Glutamatergic neuron (in vitro differentiated cells): ENCODE results near the gene ATL1. TPM values are rescaled to one million over a fixed set of nuclear protein-coding genes. Genes with fewer than 3 reads are reported as not detected.

ENCODE experiments used
- DNase-seq: peaks from one replicate; pipeline ENCODE4 v3.0.0; 2022
- H3K27ac Mint-ChIP-seq: one replicate; pipeline ENCODE4 v1.8.0; 2020; ENCODE audit warnings: mild to moderate bottlenecking, mixed read lengths, inconsistent platforms; ENCODE audit not compliant: unreplicated experiment
- H3K27me3 Mint-ChIP-seq: one replicate; pipeline ENCODE4 v1.8.0; 2020; ENCODE audit warnings: mild to moderate bottlenecking, moderate library complexity, mixed read lengths, inconsistent platforms; ENCODE audit not compliant: unreplicated experiment
- H3K36me3 Mint-ChIP-seq: one replicate; pipeline ENCODE4 v1.8.0; 2020; ENCODE audit warnings: mild to moderate bottlenecking, mixed read lengths, inconsistent platforms; ENCODE audit not compliant: unreplicated experiment
- H3K4me1 Mint-ChIP-seq: one replicate; pipeline ENCODE4 v1.8.0; 2020; ENCODE audit warnings: mild to moderate bottlenecking, low read depth, mixed read lengths, inconsistent platforms; ENCODE audit not compliant: unreplicated experiment
- H3K4me3 Mint-ChIP-seq: one replicate; pipeline ENCODE4 v1.8.0; 2020; ENCODE audit warnings: mild to moderate bottlenecking, mixed read lengths, inconsistent platforms; ENCODE audit not compliant: unreplicated experiment
- H3K9me3 Mint-ChIP-seq: one replicate; pipeline ENCODE4 v1.8.0; 2020; ENCODE audit warnings: mild to moderate bottlenecking, moderate library complexity, mixed read lengths, inconsistent platforms; ENCODE audit not compliant: unreplicated experiment
- total RNA-seq: library from RNA; stranded (reverse); fragmentation: NEBNext Ultra II Directional; extraction: Animal tissue kit (Norgen Biotek cat#: 25700); gene quantifications from one replicate; pipeline ENCODE4 v1.2.1, GENCODE V29; 2021; ENCODE audit not compliant: unreplicated experiment
- TF ChIP-seq, protein P1 (sequence below): fragments of 200-600 bp; sonication (generic); IDR thresholded peaks from one replicate; pipeline ENCODE4 v1.5.0; 2021; ENCODE audit not compliant: partially characterized antibody, unreplicated experiment

Gene ATL1
- total RNA-seq, 1 donor from 2014 or later = 44.0 TPM

DNA sequence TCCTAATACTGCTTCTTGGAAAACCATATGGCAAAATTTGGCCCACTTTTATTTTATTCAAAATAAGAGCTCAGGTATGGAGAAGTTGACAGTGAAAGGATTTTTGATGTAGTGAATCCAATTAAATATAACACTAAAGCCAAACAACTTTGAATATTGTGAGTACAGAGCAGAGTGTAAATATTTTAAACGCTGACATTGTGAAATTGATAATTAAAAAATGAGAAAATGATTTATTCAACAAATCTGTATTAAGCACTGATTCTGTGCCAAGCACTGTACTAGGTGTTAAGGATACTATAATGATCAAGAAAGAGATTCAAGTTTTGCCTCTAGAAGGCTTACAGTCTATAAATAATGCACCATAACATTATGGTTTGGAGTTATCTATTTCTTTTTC lies 50.5 kb downstream of the ATL1 start:
- no peak for DNase-seq
- Mint-ChIP-seq H3K4me3 (no peak overlapping the region), H3K36me3 (no peaks in the 10 kb centered on the region), H3K4me1 (peaks cover 4% of the 10 kb centered on the region), H3K27me3 (no peaks in the 10 kb centered on the region), H3K27ac (no peak overlapping the region), H3K9me3 (peaks cover 2% of the 10 kb centered on the region)
- TF ChIP-seq, protein P1, sequence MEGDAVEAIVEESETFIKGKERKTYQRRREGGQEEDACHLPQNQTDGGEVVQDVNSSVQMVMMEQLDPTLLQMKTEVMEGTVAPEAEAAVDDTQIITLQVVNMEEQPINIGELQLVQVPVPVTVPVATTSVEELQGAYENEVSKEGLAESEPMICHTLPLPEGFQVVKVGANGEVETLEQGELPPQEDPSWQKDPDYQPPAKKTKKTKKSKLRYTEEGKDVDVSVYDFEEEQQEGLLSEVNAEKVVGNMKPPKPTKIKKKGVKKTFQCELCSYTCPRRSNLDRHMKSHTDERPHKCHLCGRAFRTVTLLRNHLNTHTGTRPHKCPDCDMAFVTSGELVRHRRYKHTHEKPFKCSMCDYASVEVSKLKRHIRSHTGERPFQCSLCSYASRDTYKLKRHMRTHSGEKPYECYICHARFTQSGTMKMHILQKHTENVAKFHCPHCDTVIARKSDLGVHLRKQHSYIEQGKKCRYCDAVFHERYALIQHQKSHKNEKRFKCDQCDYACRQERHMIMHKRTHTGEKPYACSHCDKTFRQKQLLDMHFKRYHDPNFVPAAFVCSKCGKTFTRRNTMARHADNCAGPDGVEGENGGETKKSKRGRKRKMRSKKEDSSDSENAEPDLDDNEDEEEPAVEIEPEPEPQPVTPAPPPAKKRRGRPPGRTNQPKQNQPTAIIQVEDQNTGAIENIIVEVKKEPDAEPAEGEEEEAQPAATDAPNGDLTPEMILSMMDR = no peak

DNA sequence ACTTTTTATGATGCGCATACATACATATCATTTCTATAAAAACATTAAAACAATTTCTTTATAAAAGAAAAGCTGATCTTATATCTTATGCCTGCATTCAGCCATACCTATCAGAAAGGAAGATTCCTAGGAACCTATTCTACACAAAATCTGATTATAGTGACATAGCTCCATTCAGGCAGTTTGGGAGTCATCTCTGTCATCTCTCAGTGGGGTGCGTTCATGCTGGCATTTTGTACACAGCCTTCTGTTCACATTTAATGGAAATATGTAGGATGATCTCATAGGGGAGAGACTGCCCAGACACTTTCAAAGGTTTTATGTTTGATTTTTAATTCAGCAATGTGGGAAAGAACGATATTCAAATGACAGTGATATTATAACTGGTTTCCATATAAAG lies 52.9 kb downstream of the ATL1 start:
- Mint-ChIP-seq H3K9me3 (peaks cover 2% of the 10 kb centered on the region), H3K36me3 (no peaks in the 10 kb centered on the region), H3K27ac (no peak overlapping the region), H3K27me3 (no peaks in the 10 kb centered on the region), H3K4me1 (peaks cover 4% of the 10 kb centered on the region), H3K4me3 (no peak overlapping the region)
- TF ChIP-seq, protein P1 = no peak
- DNase-seq = no peak

DNA sequence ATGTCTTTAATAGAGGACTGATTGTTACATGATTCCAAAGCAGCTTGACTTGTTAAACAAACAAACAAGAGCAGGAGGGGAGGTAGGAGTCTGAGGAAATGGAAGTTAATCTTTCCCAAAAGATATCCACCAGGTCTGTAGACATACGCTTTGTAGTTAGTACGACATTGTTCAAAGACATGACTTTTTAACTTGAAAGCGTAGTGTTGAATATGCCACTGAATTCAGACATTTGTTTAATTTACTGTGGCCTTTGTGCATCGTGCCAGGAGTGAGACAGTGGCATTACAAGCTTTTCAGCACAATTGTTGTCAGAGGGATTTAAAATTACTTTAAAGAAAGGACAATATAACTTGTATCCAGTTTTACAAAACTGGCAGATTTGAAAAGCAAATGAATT lies 55.1 kb downstream of the ATL1 start:
- H3K27ac Mint-ChIP-seq = no peak overlapping the region

DNA sequence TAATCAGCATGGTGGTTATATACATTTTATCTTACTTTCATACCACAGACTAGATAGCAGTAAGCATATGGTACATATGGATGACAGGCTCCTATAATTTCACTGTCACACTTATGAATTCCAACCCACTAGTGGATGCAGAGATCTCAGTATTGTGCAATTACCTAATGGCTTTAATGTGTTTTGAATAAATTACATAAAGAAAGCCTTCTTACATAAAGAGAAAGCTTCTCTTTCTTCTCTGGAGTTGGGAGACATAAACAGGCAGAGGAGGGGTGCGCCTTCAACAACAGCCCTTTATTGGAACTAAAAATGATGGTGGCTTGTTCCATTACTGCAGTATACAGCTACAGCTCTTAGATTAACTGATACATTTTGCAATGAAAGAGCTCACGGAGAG lies 55.6 kb downstream of the ATL1 start:
- DNase-seq = no peak
- peak overlapping the region; percentile 12 for H3K27ac Mint-ChIP-seq
- peaks cover 4% of the 10 kb centered on the region for H3K4me1 Mint-ChIP-seq
- no peak overlapping the region for H3K4me3 Mint-ChIP-seq
- TF ChIP-seq, protein P1 = no peak
- H3K36me3 Mint-ChIP-seq = no peaks in the 10 kb centered on the region
- peaks cover 2% of the 10 kb centered on the region for H3K9me3 Mint-ChIP-seq
- no peaks in the 10 kb centered on the region for H3K27me3 Mint-ChIP-seq

More for the DNA sequence above, 55.1 kb downstream of the ATL1 start:
- TF ChIP-seq, protein P1 = no peak
- no peaks in the 10 kb centered on the region for H3K36me3 Mint-ChIP-seq
- no peak overlapping the region for H3K4me3 Mint-ChIP-seq
- no peaks in the 10 kb centered on the region for H3K27me3 Mint-ChIP-seq
- H3K4me1 Mint-ChIP-seq = peaks cover 4% of the 10 kb centered on the region
- no peak for DNase-seq
- H3K9me3 Mint-ChIP-seq = peaks cover 2% of the 10 kb centered on the region

DNA sequence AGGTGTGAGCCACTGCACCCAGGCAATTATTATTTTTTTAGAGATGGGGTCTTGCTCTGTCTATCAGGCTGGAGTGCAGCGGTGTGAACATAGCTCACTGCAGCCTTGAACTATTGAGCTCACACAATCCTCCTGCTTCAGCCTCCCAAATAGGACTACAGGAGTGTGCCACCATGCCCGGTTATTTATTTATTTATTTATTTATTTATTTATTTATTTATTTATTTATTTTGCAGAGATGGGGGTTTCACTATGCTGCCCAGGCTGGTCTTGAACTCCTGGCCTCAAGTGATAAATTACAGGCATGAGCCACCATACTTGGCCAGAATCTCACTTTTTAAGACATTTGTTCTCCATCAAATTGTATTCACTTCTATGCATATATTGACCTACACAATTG lies 56.3 kb downstream of the ATL1 start:
- Mint-ChIP-seq H3K9me3 (peaks cover 2% of the 10 kb centered on the region), H3K4me3 (no peak overlapping the region), H3K36me3 (no peaks in the 10 kb centered on the region), H3K4me1 (peaks cover 4% of the 10 kb centered on the region), H3K27me3 (no peaks in the 10 kb centered on the region), H3K27ac (no peak overlapping the region)
- no peak for DNase-seq
- TF ChIP-seq, protein P1 = no peak
